Right renal pelvis (tissue), 4 donors: ENCODE data around the gene METTL17. TPM values are rescaled to one million over a fixed set of nuclear protein-coding genes. Genes with fewer than 3 reads are reported as not detected.

Experiments
- DNase-seq, 4 donors: peaks; one replicate each; pipeline ENCODE4 v3.0.0-alpha.2; 2013; ENCODE audit warnings: low read depth in 4 of 4, low spot score in 3 of 4, missing footprints in 1 of 4
- polyA plus RNA-seq, 4 donors: library from polyadenylated mRNA; unstranded; fragments of 120-200 nt; gene quantifications; one replicate each; pipeline ENCODE4 v1.2.1, GENCODE V29; 2013; ENCODE audit not compliant: insufficient read length in 4 of 4

Gene METTL17
- polyA plus RNA-seq, 4 donors = 78.3 to 81.5 (median 80.5) TPM

DNA sequence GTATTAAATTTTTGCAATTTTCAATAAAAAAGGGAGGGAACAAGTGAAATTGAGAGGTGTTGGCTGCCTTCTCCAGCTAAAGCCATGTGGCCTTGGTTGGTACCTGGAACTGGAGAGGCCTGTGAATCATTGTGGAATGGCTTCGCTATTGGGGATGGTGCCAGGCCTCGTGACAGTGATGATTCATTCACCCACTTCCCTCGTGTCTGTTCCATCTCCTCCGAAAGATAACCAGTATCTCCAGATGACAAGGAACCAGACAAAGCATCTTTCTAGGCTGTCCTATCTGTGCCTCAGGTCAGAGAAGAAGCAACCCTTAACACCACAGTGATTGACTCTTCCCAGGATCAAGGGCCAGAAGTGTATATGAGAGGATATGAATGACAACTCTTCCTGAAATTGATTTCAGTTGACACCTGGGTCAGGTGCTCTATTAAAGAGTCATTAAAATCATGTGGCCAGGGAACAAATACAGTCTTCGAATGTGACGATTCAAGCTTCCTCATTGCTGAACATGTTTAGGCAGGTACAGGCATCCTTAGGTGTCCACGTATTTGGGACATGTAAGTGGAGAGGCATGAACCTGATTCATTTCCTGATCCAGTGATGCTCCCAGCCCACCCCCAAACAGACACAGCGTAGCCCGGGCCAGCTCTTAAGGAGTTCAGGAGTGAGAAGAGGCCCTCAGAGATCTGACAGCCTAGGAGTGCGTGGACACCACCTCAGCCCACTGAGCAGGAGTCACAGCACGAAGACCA is 52.1 kb downstream of the METTL17 start, which contains the start of gene RNASE7:
RNASE7 (plus strand) TSS at position 687 of the 758 bp plus-strand sequence. CDS start 631 bp downstream, outside the sequence.
- no peak for DNase-seq

DNA sequence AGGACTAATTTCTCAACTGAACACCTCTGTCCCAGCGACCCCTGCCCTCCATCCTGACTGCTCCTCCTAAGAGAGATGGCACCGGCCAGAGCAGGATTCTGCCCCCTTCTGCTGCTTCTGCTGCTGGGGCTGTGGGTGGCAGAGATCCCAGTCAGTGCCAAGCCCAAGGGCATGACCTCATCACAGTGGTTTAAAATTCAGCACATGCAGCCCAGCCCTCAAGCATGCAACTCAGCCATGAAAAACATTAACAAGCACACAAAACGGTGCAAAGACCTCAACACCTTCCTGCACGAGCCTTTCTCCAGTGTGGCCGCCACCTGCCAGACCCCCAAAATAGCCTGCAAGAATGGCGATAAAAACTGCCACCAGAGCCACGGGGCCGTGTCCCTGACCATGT is 53.1 kb downstream of the METTL17 start:
- DNase-seq = no peak

DNA sequence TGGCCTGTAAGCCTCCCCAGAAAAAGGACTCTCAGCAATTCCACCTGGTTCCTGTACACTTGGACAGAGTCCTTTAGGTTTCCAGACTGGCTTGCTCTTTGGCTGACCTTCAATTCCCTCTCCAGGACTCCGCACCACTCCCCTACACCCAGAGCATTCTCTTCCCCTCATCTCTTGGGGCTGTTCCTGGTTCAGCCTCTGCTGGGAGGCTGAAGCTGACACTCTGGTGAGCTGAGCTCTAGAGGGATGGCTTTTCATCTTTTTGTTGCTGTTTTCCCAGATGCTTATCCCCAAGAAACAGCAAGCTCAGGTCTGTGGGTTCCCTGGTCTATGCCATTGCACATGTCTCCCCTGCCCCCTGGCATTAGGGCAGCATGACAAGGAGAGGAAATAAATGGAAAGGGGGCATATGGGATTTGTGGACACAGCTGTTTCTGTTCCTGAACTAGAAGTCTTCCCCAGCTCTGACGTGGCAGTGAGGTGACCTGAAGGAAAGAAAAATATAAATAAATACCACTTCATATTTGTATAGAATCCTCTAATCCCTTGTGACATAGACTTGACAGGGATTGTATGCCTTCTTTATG is 53.7 kb downstream of the METTL17 start:
- no peak for DNase-seq

DNA sequence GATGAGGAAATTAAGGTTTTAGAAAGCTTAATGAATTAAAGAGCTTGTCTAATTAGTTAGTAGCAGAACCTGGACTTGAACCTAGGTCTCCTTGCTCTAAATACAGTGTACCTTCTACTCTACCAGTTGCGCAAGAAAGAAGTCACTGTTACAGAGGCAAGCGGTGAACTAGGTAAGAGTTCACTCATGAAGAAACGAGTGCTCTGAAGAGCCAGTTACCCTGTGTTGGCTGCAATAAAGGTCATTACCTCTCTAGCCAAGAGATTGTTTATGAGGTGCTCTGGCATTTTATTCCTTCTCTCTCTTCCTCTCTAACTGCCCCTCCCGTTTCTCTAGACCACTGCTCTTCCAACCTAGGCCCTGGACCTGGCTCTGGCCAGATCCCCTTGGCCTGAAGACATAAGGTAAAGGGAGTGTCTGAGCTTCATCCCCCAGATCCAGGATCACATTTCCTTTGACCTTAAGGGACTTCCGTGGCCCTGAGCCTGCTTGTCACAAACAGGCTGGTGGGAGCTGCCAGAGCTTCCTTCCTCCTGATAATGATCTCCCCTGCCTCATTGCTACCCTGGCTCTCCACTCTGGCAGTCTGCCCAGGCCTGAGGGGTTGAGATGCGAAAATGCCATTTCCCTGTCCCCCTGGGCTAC is 54.3 kb downstream of the METTL17 start:
- no peak for DNase-seq

Other genes starting within 250 kb of the METTL17 start
- gene EDDM3A, start 244.1 kb upstream of the METTL17 start, polyA plus RNA-seq = under 1 TPM in 3 of 4 donors, not detected in 1; 0.14 to 0.29 (median 0.22) TPM
- under 1 TPM in 2 of 4 donors, not detected in 2; 0.05 to 0.25 TPM for gene EDDM3B, start 221.6 kb upstream of the METTL17 start, polyA plus RNA-seq
- gene RNASE6, start 208.7 kb upstream of the METTL17 start, polyA plus RNA-seq = 1 to 10 TPM; 5.9 to 8.1 (median 6.4) TPM
- gene RNASE1, start 187.1 kb upstream of the METTL17 start, polyA plus RNA-seq = 100 to 1,000 TPM; 164 to 175 (median 169) TPM
- gene RNASE3, start 98.6 kb upstream of the METTL17 start, polyA plus RNA-seq = under 1 TPM in 3 of 4 donors, not detected in 1; 0.35 to 0.82 (median 0.64) TPM
- gene RNASE2, start 34.5 kb upstream of the METTL17 start, polyA plus RNA-seq = 1 to 10 TPM in 2 of 4 donors, under 1 TPM in 2; 0.65 to 1.9 (median 0.97) TPM
- gene SLC39A2, start 9.3 kb downstream of the METTL17 start, polyA plus RNA-seq = 1 to 10 TPM; 1.2 to 2.4 (median 1.7) TPM
- gene NDRG2, start 35.1 kb downstream of the METTL17 start, polyA plus RNA-seq = 100 to 1,000 TPM; 146 to 184 (median 175) TPM
- 1 to 10 TPM; 1.9 to 4.8 (median 3.7) TPM for gene TPPP2, start 40.2 kb downstream of the METTL17 start, polyA plus RNA-seq
- under 1 TPM; 0.28 to 0.64 (median 0.41) TPM for gene RNASE13, start 44.8 kb downstream of the METTL17 start, polyA plus RNA-seq
- under 1 TPM; 0.55 to 0.91 (median 0.74) TPM for gene RNASE7, start 52.4 kb downstream of the METTL17 start, polyA plus RNA-seq
- gene RNASE8, start 67.8 kb downstream of the METTL17 start, polyA plus RNA-seq = not detected
- gene ARHGEF40, start 80.3 kb downstream of the METTL17 start, polyA plus RNA-seq = 10 to 100 TPM; 71.5 to 85.4 (median 78.9) TPM
- 10 to 100 TPM; 23.3 to 37.0 (median 26.5) TPM for gene ZNF219, start 108.7 kb downstream of the METTL17 start, polyA plus RNA-seq
- 1 to 10 TPM in 3 of 4 donors, under 1 TPM in 1; 0.91 to 1.7 (median 1.1) TPM for gene TMEM253, start 111.1 kb downstream of the METTL17 start, polyA plus RNA-seq
- under 1 TPM in 3 of 4 donors, not detected in 1; 0.01 to 0.05 (median 0.03) TPM for gene OR5AU1, start 166.1 kb downstream of the METTL17 start, polyA plus RNA-seq